Measurements from ENCODE around the gene MMP13.
"Not testable (repeated sequence)": the region's sequence is repeated elsewhere in the genome, so short reads cannot be mapped to it uniquely, and the experiment has no call there.

The MMP13 gene

GRCh38 chr11:102955624-102956023 is at the start of gene MMP13:
Gene MMP13 (minus strand): TSS chr11:102955732. CDS start chr11:102955705, 27 bp downstream.
- no peak for DNase-seq (ENCODE audit: low read depth)

GRCh38 chr11:103004234-103004633 is 48.7 kb upstream of the MMP13 start:
- not testable (repeated sequence) for DNase-seq (ENCODE audit: low read depth)

- no peak for DNase-seq (ENCODE audit: low read depth)
Observed at GRCh38 chr11:102994105-102994504, 38.6 kb upstream of the MMP13 start.

- DNase-seq (ENCODE audit: low read depth), result no peak
Observed at GRCh38 chr11:102991776-102992175, 36.2 kb upstream of the MMP13 start.

- DNase-seq (ENCODE audit: low read depth), result no peak
Observed at GRCh38 chr11:102990145-102990544, 34.6 kb upstream of the MMP13 start.

- no peak for DNase-seq (ENCODE audit: low read depth)
Observed at GRCh38 chr11:102989379-102990047, 34.0 kb upstream of the MMP13 start.

GRCh38 chr11:102986815-102987214 is 31.3 kb upstream of the MMP13 start:
- DNase-seq (ENCODE audit: low read depth), result no peak

- no peak for DNase-seq (ENCODE audit: low read depth)
Observed at GRCh38 chr11:102985850-102986249, 30.3 kb upstream of the MMP13 start.

- no peak for DNase-seq (ENCODE audit: low read depth)
Observed at GRCh38 chr11:102983486-102983885, 28.0 kb upstream of the MMP13 start.

- DNase-seq (ENCODE audit: low read depth), result no peak
Observed at GRCh38 chr11:102981324-102981910, 25.9 kb upstream of the MMP13 start.

GRCh38 chr11:102974552-102975280 is 19.2 kb upstream of the MMP13 start:
- DNase-seq (ENCODE audit: low read depth), result no peak

GRCh38 chr11:102973698-102974097 is 18.2 kb upstream of the MMP13 start:
- not testable (repeated sequence) for DNase-seq (ENCODE audit: low read depth)

GRCh38 chr11:102972853-102973252 is 17.3 kb upstream of the MMP13 start:
- DNase-seq (ENCODE audit: low read depth), result no peak

GRCh38 chr11:102971766-102972165 is 16.2 kb upstream of the MMP13 start:
- no peak for DNase-seq (ENCODE audit: low read depth)

GRCh38 chr11:102967497-102967896 is 12.0 kb upstream of the MMP13 start:
- no peak for DNase-seq (ENCODE audit: low read depth)

- DNase-seq (ENCODE audit: low read depth), result no peak
Observed at GRCh38 chr11:102966011-102966410, 10.5 kb upstream of the MMP13 start.

GRCh38 chr11:102964867-102965266 is 9.3 kb upstream of the MMP13 start:
- DNase-seq (ENCODE audit: low read depth), result no peak

- no peak for DNase-seq (ENCODE audit: low read depth)
Observed at GRCh38 chr11:102957953-102958352, 2.4 kb upstream of the MMP13 start.

- no peak for DNase-seq (ENCODE audit: low read depth)
Observed at GRCh38 chr11:102950622-102951081, 4.9 kb downstream of the MMP13 start.

GRCh38 chr11:102946237-102946636 is 9.3 kb downstream of the MMP13 start:
- no peak for DNase-seq (ENCODE audit: low read depth)

GRCh38 chr11:102940714-102941588 is 14.6 kb downstream of the MMP13 start:
- no peak for DNase-seq (ENCODE audit: low read depth)

GRCh38 chr11:102936864-102937509 is 18.5 kb downstream of the MMP13 start:
- no peak for DNase-seq (ENCODE audit: low read depth)
